CD14-positive monocyte (primary cell): ENCODE data around the gene SPATA45. TPM values are rescaled to one million over a fixed set of nuclear protein-coding genes. Genes with fewer than 3 reads are reported as not detected.

Experiments
- DNase-seq, 3 donors: peaks; one replicate each; pipeline ENCODE4 v3.0.0-alpha.2; 2011 to 2022
- H2AFZ ChIP-seq: 2 replicates; pipeline ENCODE4 v1.6.0; 2012; ENCODE audit warnings: mild to moderate bottlenecking, low read depth, low read length, inconsistent platforms; ENCODE audit not compliant: insufficient read depth, poor library complexity, severe bottlenecking
- H3K27ac ChIP-seq, 2 donors: 1 replicate in 1 of 2; 2 replicates in 1 of 2; pipeline ENCODE4 v1.5.1; 2012 to 2013; ENCODE audit warnings: low read length in 2 of 2, control low read depth in 1 of 2, inconsistent platforms in 1 of 2, low read depth in 1 of 2, mild to moderate bottlenecking in 1 of 2
- H3K27me3 ChIP-seq, 2 donors: one replicate each; pipeline versions ENCODE4 v1.6.0 to v1.6.1; 2011 to 2013; ENCODE audit warnings: low read length in 2 of 2; ENCODE audit not compliant: control insufficient read depth in 2 of 2, insufficient read depth in 2 of 2
- H3K36me3 ChIP-seq, 2 donors: replicated peaks in 1 of 2; 1 replicate in 1 of 2; 2 replicates in 1 of 2; pipeline versions ENCODE4 v1.5.1 to v1.6.1; 2012 to 2013; ENCODE audit warnings: low read length in 2 of 2, control low read depth in 1 of 2, inconsistent platforms in 1 of 2, mild to moderate bottlenecking in 1 of 2; ENCODE audit not compliant: insufficient read depth in 2 of 2, control insufficient read depth in 1 of 2
- H3K4me1 ChIP-seq, 2 donors: 1 replicate in 1 of 2; 2 replicates in 1 of 2; pipeline versions ENCODE4 v1.5.1 to v1.6.1; 2012 to 2013; ENCODE audit warnings: low read length in 2 of 2, control low read depth in 1 of 2, inconsistent platforms in 1 of 2, mild to moderate bottlenecking in 1 of 2, moderate library complexity in 1 of 2; ENCODE audit not compliant: insufficient read depth in 2 of 2, control insufficient read depth in 1 of 2
- H3K4me2 ChIP-seq: replicated peaks from 2 replicates; pipeline ENCODE3; 2012; ENCODE audit warnings: low read length, moderate library complexity, mild to moderate bottlenecking; ENCODE audit not compliant: poor library complexity, severe bottlenecking; ENCODE audit errors: extremely low read depth
- H3K4me3 ChIP-seq, 3 experiments: fragments of 200-600 bp in 1 of 3; sonication (generic) in 1 of 3; replicated peaks in 1 of 3; 1 replicate in 2 of 3; 2 replicates in 1 of 3; pipeline ENCODE4 v1.5.1; 2011 to 2013; ENCODE audit warnings: low read length in 3 of 3, mild to moderate bottlenecking in 3 of 3, control low read depth in 2 of 3, low read depth in 2 of 3, inconsistent platforms in 1 of 3, moderate library complexity in 1 of 3
- H3K79me2 ChIP-seq: 2 replicates; pipeline ENCODE4 v1.6.0; 2012; ENCODE audit warnings: mild to moderate bottlenecking, control low read depth, inconsistent platforms, low read length, moderate library complexity; ENCODE audit not compliant: insufficient read depth
- H3K9ac ChIP-seq: 2 replicates; pipeline ENCODE4 v1.6.0; 2017; ENCODE audit warnings: low read length, mild to moderate bottlenecking; ENCODE audit not compliant: insufficient read depth, poor library complexity, severe bottlenecking
- H3K9me3 ChIP-seq, 2 donors: replicated peaks in 1 of 2; 1 replicate in 1 of 2; 2 replicates in 1 of 2; pipeline versions ENCODE4 v1.5.1 to v1.6.1; 2012 to 2013; ENCODE audit warnings: low read length in 2 of 2, control low read depth in 1 of 2; ENCODE audit not compliant: control insufficient read depth in 1 of 2, insufficient read depth in 1 of 2
- H4K20me1 ChIP-seq: 2 replicates; pipeline ENCODE4 v1.6.0; 2012; ENCODE audit warnings: mild to moderate bottlenecking, low read length, control low read depth, moderate library complexity; ENCODE audit not compliant: insufficient read depth
- H3K27ac Mint-ChIP-seq, 7 donors: one replicate each; pipeline ENCODE4 v1.8.0; 2020; ENCODE audit warnings: mild to moderate bottlenecking in 7 of 7, mixed read lengths in 7 of 7, moderate library complexity in 6 of 7, inconsistent platforms in 2 of 7
- H3K27me3 Mint-ChIP-seq, 3 donors: one replicate each; pipeline ENCODE4 v1.8.0; 2021 to 2022; ENCODE audit warnings: low read depth in 3 of 3, mild to moderate bottlenecking in 3 of 3, mixed read lengths in 3 of 3, moderate library complexity in 3 of 3, inconsistent platforms in 1 of 3
- H3K36me3 Mint-ChIP-seq, 2 donors: one replicate each; pipeline ENCODE4 v1.8.0; 2020; ENCODE audit warnings: mixed read lengths in 2 of 2, inconsistent platforms in 1 of 2, mild to moderate bottlenecking in 1 of 2
- H3K4me1 Mint-ChIP-seq: one replicate; pipeline ENCODE4 v1.8.0; 2020; ENCODE audit warnings: mild to moderate bottlenecking, mixed read lengths
- H3K4me3 Mint-ChIP-seq, 2 donors: one replicate each; pipeline ENCODE4 v1.8.0; 2020; ENCODE audit warnings: mild to moderate bottlenecking in 2 of 2, mixed read lengths in 2 of 2, moderate library complexity in 1 of 2
- H3K9me3 Mint-ChIP-seq, 7 donors: one replicate each; pipeline ENCODE4 v1.8.0; 2020 to 2022; ENCODE audit warnings: mixed read lengths in 7 of 7, mild to moderate bottlenecking in 6 of 7, moderate library complexity in 6 of 7, inconsistent platforms in 2 of 7
- CTCF ChIP-seq: fragments of 200-600 bp; IDR thresholded peaks from one replicate; pipeline ENCODE4 v1.8.0; 2022; ENCODE audit warnings: antibody characterized with exemption, mild to moderate bottlenecking
- WGBS: methylation state at CpG from one replicate; pipeline ENCODE4 v1.1.5; 2013; ENCODE audit warnings: missing lambda C conversion rate; ENCODE audit not compliant: insufficient coverage; 5-methylcytosine and 5-hydroxymethylcytosine counted together
- intact Hi-C, 2 donors: fragments of 100-400 bp; cut with micrococcal nuclease; formaldehyde crosslinking; loops; one replicate each; pipeline versions ENCODE4 v1.15.0 to v1.15.1; 2023
- polyA plus RNA-seq, 3 donors: library from polyadenylated mRNA; depleted of rRNA in 1 of 3; unstranded in 2 of 3; stranded (reverse) in 1 of 3; fragments of 300-500 nt in 2 of 3; fragments of >200 nt in 1 of 3; fragmentation: Illumina TruSeq in 2 of 3; gene quantifications; 1 replicate in 2 of 3; 2 replicates in 1 of 3; pipeline ENCODE4 v1.2.3, GENCODE V29; 2012 to 2021

The SPATA45 gene
- polyA plus RNA-seq, 3 donors = 0.29 TPM; not detected in 2

GRCh38 chr1:212827171-212827776 lies 20.2 kb downstream of the SPATA45 start:
- intact Hi-C loops = no loop called here
- DNase-seq = no peak
- WGBS = 100% methylated on average over 1 of the region's 4 CpGs

GRCh38 chr1:212825798-212826452 lies 21.5 kb downstream of the SPATA45 start:
- TF ChIP-seq CTCF = no peak
- 95% methylated on average over 6 of the region's 6 CpGs for WGBS
- no peaks in the 10 kb centered on the region for H3K36me3 ChIP-seq
- H3K9ac ChIP-seq = no peak overlapping the region
- no peak for DNase-seq
- H3K36me3 Mint-ChIP-seq = peaks cover 2% of the 10 kb centered on the region in 2 donors
- H3K4me3 Mint-ChIP-seq = no peak overlapping the region
- peaks cover 1 to 2% (median 2%) of the 10 kb centered on the region in 3 donors for H3K27me3 Mint-ChIP-seq
- H3K27me3 ChIP-seq = no peaks in the 10 kb centered on the region
- no peak overlapping the region for H3K27ac ChIP-seq
- no peak overlapping the region for H3K27ac Mint-ChIP-seq
- H3K4me2 ChIP-seq = no peak overlapping the region
- H3K79me2 ChIP-seq = no peaks in the 10 kb centered on the region
- no peak overlapping the region for H3K4me3 ChIP-seq
- H4K20me1 ChIP-seq = no peaks in the 10 kb centered on the region
- H3K4me1 ChIP-seq = no peaks in the 10 kb centered on the region
- H3K9me3 ChIP-seq = peaks cover 28 to 31% of the 10 kb centered on the region in 2 donors
- no peak overlapping the region for H2AFZ ChIP-seq
- H3K9me3 Mint-ChIP-seq = peaks cover 26 to 43% (median 37%) of the 10 kb centered on the region in 7 donors
- intact Hi-C loops = no loop called here
- H3K4me1 Mint-ChIP-seq = peaks cover under 1% of the 10 kb centered on the region

More at GRCh38 chr1:212827171-212827776, 20.2 kb downstream of the SPATA45 start:
- H3K27ac Mint-ChIP-seq = no peak overlapping the region
- H3K4me1 ChIP-seq = peaks cover 7 to 8% of the 10 kb centered on the region in 2 donors
- no peak overlapping the region for H3K4me3 ChIP-seq
- TF ChIP-seq CTCF = no peak
- no peak overlapping the region for H3K4me2 ChIP-seq
- H2AFZ ChIP-seq = no peak overlapping the region
- H3K27me3 ChIP-seq = no peaks in the 10 kb centered on the region
- peaks cover 28 to 31% of the 10 kb centered on the region in 2 donors for H3K9me3 ChIP-seq
- H3K27ac ChIP-seq = no peak overlapping the region
- H3K9ac ChIP-seq = no peak overlapping the region
- no peaks in the 10 kb centered on the region for H3K36me3 ChIP-seq
- peaks cover 26 to 43% (median 37%) of the 10 kb centered on the region in 7 donors for H3K9me3 Mint-ChIP-seq
- H3K4me1 Mint-ChIP-seq = peaks cover 8% of the 10 kb centered on the region
- H4K20me1 ChIP-seq = no peaks in the 10 kb centered on the region
- peaks cover 2% of the 10 kb centered on the region in 2 donors for H3K36me3 Mint-ChIP-seq
- H3K27me3 Mint-ChIP-seq = peaks cover 1 to 7% (median 2%) of the 10 kb centered on the region in 3 donors
- H3K79me2 ChIP-seq = no peaks in the 10 kb centered on the region
- no peak overlapping the region for H3K4me3 Mint-ChIP-seq
